Uterus (tissue), 4 donors: ENCODE results near the gene MT1G. TPM values are rescaled to one million over a fixed set of nuclear protein-coding genes. Genes with fewer than 3 reads are reported as not detected.
"Not testable (repeated sequence)": the region's sequence is repeated elsewhere in the genome, so short reads cannot be mapped to it uniquely, and the experiment has no call there.

Experiments used
- DNase-seq, 2 donors: peaks; one replicate each; pipeline ENCODE4 v3.0.0-alpha.2; 2019 to 2020
- H3K27ac ChIP-seq, 2 donors: fragments of 200-600 bp; sonication (generic); 1 replicate in 1 of 2; 2 replicates in 1 of 2; pipeline ENCODE4 v1.5.1; 2016 to 2018
- H3K27me3 ChIP-seq, 2 donors: fragments of 200-600 bp; sonication (generic); one replicate each; pipeline ENCODE4 v1.5.1; 2018 to 2019; ENCODE audit warnings: control low read depth in 1 of 2
- H3K36me3 ChIP-seq, 2 donors: fragments of 200-600 bp; sonication (generic); one replicate each; pipeline ENCODE4 v1.5.1; 2019; ENCODE audit warnings: control low read depth in 1 of 2
- H3K4me1 ChIP-seq, 2 donors: fragments of 200-600 bp; sonication (generic); one replicate each; pipeline ENCODE4 v1.5.1; 2018 to 2019; ENCODE audit warnings: control low read depth in 1 of 2
- H3K4me3 ChIP-seq, 2 donors: fragments of 200-600 bp; sonication (generic); 1 replicate in 1 of 2; 2 replicates in 1 of 2; pipeline ENCODE4 v1.5.1; 2018 to 2019; ENCODE audit warnings: mild to moderate bottlenecking in 1 of 2
- H3K9me3 ChIP-seq, 2 donors: fragments of 200-600 bp; sonication (generic); one replicate each; pipeline ENCODE4 v1.5.1; 2019; ENCODE audit warnings: control low read depth in 1 of 2
- POLR2A ChIP-seq, 2 donors: fragments of 450-650 bp; IDR thresholded peaks; one replicate each; pipeline ENCODE4 v1.6.1; 2016; ENCODE audit warnings: antibody characterized with exemption in 2 of 2, mild to moderate bottlenecking in 1 of 2, moderate library complexity in 1 of 2
- intact Hi-C: fragments of 100-400 bp; cut with DNase I; formaldehyde crosslinking; loops from one replicate; pipeline ENCODE4 v1.15.1; 2023; ENCODE audit warnings: low total_unique reads
- total RNA-seq, 4 donors: library from RNA; depleted of rRNA in 3 of 4; stranded (reverse); fragments of >200 nt in 3 of 4; gene quantifications; one replicate each; pipeline versions ENCODE4 v1.1.0 to v1.2.4, GENCODE V29; 2014 to 2023
- TF ChIP-seq, protein P1 (sequence below), 4 experiments: fragments of 200-600 bp in 2 of 4; fragments of 450-650 bp in 2 of 4; sonication (generic) in 2 of 4; IDR thresholded peaks; one replicate each; pipeline ENCODE4 v1.5.1; 2016 to 2019; ENCODE audit warnings: antibody characterized with exemption in 4 of 4, mild to moderate bottlenecking in 2 of 4, moderate library complexity in 1 of 4
- donor health status: DM: yes; HTN: yes; CAD: no.

Gene MT1G
- total RNA-seq, 4 donors from 2014 or later: 51.8 TPM; not detected in 3

DNA sequence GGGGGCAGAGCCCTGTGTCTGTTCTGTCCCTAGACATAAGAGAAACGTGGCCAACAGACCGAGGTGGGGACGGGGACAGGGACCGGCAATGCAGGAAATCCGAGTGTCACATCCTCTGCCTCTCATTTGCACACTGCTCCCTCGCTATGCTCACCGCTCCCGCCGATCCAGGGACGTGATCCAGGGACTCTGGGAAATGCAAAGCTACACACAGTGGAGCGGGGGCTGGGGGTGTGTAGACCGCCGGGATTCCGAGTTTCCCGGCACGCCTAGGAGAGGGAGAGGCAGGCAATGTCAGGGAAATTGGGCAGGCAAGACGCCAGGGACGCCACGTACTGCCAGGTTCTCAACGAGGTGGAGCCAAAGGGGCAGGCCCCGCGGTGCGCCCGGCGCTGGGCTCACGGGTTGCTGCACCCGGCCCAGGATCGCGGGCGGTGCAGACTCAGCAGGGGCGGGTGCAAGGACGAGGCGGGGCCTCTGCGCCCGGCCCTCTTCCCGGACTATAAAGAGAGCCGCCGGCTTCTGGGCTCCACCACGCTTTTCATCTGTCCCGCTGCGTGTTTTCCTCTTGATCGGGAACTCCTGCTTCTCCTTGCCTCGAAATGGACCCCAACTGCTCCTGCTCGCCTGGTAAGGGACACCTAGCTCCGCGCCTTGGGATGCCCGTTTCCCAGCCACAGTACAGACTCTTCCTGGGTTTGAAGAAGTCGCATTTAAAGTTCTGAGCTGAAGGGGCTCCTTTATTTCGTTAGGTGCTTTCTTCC lies 14.3 kb upstream of the MT1G start, which contains the start of gene MT1X:
TSS of gene MT1X (plus strand) at position 532 of the 764 bp plus-strand sequence. CDS start at position 603, 71 bp downstream.
- H3K27ac ChIP-seq: peak within 1 kb of the TSS; percentile 70 to 81
- intact Hi-C loops: no loop called here
- no peaks in the 10 kb centered on the region for H3K27me3 ChIP-seq
- peak; percentile 92 to 93 for DNase-seq
- TF ChIP-seq, protein P1, sequence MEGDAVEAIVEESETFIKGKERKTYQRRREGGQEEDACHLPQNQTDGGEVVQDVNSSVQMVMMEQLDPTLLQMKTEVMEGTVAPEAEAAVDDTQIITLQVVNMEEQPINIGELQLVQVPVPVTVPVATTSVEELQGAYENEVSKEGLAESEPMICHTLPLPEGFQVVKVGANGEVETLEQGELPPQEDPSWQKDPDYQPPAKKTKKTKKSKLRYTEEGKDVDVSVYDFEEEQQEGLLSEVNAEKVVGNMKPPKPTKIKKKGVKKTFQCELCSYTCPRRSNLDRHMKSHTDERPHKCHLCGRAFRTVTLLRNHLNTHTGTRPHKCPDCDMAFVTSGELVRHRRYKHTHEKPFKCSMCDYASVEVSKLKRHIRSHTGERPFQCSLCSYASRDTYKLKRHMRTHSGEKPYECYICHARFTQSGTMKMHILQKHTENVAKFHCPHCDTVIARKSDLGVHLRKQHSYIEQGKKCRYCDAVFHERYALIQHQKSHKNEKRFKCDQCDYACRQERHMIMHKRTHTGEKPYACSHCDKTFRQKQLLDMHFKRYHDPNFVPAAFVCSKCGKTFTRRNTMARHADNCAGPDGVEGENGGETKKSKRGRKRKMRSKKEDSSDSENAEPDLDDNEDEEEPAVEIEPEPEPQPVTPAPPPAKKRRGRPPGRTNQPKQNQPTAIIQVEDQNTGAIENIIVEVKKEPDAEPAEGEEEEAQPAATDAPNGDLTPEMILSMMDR (IDR thresholded peaks at IDR 0.05): no peak
- TF ChIP-seq POLR2A (IDR thresholded peaks at IDR 0.05): peak; percentile 72 to 86
- peak within 1 kb of the TSS; percentile 48 to 55 for H3K4me3 ChIP-seq
- H3K4me1 ChIP-seq: no peaks in the 10 kb centered on the region
- H3K36me3 ChIP-seq: no peaks in the 10 kb centered on the region
- H3K9me3 ChIP-seq: no peaks in the 10 kb centered on the region

DNA sequence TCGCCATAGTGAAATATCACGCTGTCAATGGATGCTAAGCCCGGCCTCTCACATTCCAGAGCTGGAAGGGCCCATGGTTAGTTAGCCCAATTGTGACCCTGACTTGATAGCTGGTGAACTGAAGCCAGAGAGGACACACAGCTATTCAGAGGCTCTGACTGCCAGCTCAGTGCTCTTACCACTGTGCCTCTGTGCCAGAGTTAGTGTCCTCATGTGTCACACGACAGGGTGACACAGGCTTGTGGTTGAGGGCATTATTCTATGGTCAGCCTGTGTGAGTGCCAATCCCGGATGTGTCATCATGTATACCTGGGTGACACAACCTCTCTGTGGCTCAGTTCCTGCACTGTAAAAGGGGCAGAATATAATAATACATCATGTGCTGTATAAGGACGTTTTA lies 12.0 kb upstream of the MT1G start:
- H3K36me3 ChIP-seq: no peaks in the 10 kb centered on the region
- intact Hi-C loops: no loop called here
- DNase-seq: no peak

DNA sequence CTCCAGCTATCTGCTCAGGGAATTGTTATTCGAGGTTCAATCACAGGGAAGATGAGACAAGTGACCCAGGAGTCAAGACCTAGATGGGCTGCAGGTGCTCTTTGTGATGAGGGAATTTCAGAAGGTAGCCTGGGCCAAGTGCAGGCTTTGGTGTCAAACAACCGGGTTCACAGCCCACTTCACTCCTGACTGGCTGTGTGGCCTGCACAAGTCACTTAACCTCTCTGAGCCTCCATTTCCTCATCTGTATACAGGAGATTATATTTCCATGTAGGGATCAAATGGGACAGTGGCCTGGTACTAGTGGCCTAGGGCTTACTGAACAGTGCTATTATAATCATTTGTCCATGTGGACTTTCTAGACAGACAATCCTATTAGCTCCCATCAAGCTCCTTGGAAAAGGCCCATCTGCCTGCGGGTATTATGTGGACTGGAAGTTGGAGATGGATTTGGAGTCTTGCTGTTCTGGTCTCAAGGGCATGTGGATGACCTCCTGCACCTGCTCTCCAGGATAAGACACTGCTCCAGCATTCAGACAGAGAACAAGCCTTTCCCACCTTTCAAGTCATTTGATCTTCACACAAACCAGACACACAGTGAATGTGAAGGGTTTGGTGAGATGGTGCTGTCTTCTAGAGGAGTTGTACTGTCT lies 11.3 kb upstream of the MT1G start:
- no peak overlapping the region for H3K4me3 ChIP-seq
- H3K27ac ChIP-seq: no peak overlapping the region
- no peaks in the 10 kb centered on the region for H3K36me3 ChIP-seq
- H3K27me3 ChIP-seq: peaks cover 0 to 3% of the 10 kb centered on the region in 2 donors
- no peaks in the 10 kb centered on the region for H3K4me1 ChIP-seq
- no peak for TF ChIP-seq POLR2A (IDR thresholded peaks at IDR 0.05)
- TF ChIP-seq, protein P1 (IDR thresholded peaks at IDR 0.05): no peak
- no peak for DNase-seq
- H3K9me3 ChIP-seq: no peaks in the 10 kb centered on the region
- intact Hi-C loops: no loop called here

More for the DNA sequence above, 12.0 kb upstream of the MT1G start:
- TF ChIP-seq, protein P1 (IDR thresholded peaks at IDR 0.05): no peak
- TF ChIP-seq POLR2A (IDR thresholded peaks at IDR 0.05): no peak
- H3K27ac ChIP-seq: no peak overlapping the region
- no peak overlapping the region for H3K4me3 ChIP-seq
- peaks cover 0 to 3% of the 10 kb centered on the region in 2 donors for H3K27me3 ChIP-seq
- H3K4me1 ChIP-seq: no peaks in the 10 kb centered on the region
- no peaks in the 10 kb centered on the region for H3K9me3 ChIP-seq

DNA sequence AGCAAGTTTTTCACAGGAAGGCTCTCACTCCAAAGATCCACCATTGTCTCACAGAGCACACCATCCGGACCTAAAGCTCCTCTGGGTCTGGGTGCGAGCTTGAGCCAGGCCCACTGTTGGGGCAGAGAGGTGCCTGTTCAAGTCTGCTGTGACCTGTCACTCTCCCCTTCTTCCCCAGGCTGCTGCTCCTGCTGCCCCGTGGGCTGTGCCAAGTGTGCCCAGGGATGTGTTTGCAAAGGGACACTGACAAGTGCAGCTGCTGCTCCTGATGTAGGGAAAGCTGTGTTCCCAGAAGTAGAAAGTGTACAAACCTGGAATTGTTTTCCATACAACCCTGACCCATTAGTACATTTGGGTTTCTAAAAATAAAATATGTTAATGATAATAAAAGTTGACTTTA lies 9.6 kb upstream of the MT1G start:
- DNase-seq: no peak
- no peaks in the 10 kb centered on the region for H3K4me1 ChIP-seq
- TF ChIP-seq POLR2A (IDR thresholded peaks at IDR 0.05): no peak
- TF ChIP-seq, protein P1 (IDR thresholded peaks at IDR 0.05): no peak
- H3K27ac ChIP-seq: no peak overlapping the region
- no peaks in the 10 kb centered on the region for H3K36me3 ChIP-seq
- peaks cover 3 to 6% of the 10 kb centered on the region in 2 donors for H3K27me3 ChIP-seq
- no peak overlapping the region for H3K4me3 ChIP-seq
- intact Hi-C loops: no loop called here
- no peaks in the 10 kb centered on the region for H3K9me3 ChIP-seq

DNA sequence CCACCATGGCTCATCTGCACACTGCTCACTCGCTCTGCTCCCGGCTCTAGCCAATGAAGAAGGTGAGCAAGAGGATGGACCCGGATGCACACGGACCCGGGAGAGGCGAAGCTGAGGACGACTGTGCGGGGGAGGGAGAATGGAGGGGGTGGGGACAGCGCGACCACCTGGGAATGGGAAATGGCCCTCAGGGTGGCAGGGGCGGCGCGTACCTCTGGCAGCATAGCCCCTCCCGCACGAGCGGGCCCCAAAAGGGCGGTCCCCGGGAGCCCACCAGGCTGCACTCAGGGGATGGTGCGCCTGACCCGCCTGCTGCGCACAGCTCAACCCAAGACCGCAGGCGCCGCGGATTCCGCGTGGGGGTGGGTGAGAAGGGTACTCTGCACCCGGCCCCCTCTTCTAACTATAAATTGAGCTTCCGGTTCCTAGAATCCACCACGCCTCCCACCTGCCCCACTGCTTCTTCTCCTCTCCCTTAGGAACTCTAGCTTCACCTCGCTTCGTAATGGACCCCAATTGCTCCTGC lies 7.9 kb upstream of the MT1G start:
- Histone ChIP-seq H3K4me3 (no peak overlapping the region), H3K27ac (no peak overlapping the region), H3K4me1 (no peaks in the 10 kb centered on the region), H3K27me3 (peaks cover 3 to 6% of the 10 kb centered on the region in 2 donors), H3K9me3 (no peaks in the 10 kb centered on the region), H3K36me3 (no peaks in the 10 kb centered on the region)
- intact Hi-C loops: no loop called here
- TF ChIP-seq POLR2A (IDR thresholded peaks at IDR 0.05): no peak
- TF ChIP-seq, protein P1 (IDR thresholded peaks at IDR 0.05): no peak
- DNase-seq: no peak

DNA sequence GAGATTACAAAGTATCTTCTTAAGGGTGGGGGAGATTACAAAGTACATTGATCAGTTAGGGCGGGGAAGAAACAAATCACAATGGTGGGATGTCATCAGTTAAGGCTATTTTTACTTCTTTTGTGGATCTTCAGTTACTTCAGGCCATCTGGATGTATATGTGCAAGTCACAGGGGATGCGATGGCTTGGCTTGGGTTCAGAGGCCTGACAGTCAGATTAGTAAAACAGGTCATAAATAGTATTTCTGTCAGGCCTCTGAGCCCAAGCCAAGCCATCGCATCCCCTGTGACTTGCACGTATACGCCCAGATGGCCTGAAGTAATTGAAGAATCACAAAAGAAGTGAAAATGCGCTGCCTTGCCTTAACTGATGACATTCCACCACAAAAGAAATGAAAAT lies 6.7 kb upstream of the MT1G start:
- H3K9me3 ChIP-seq, H3K27me3 ChIP-seq, H3K36me3 ChIP-seq, DNase-seq, H3K4me1 ChIP-seq, H3K27ac ChIP-seq, H3K4me3 ChIP-seq, intact Hi-C loops: not testable (repeated sequence)
